ENCODE measurements around the gene SORL1-AS1.

The SORL1-AS1 gene

GRCh38 chr11:121441521-121441920, 11.2 kb downstream of the SORL1-AS1 start:
- H3K27me3 Mint-ChIP-seq: no peaks in the 10 kb centered on the region
- H3K4me3 Mint-ChIP-seq: no peak overlapping the region
- peaks cover 39% of the 10 kb centered on the region for H3K4me1 Mint-ChIP-seq

GRCh38 chr11:121439759-121440158, 13.0 kb downstream of the SORL1-AS1 start:
- H3K9me3 Mint-ChIP-seq: peaks cover 4% of the 10 kb centered on the region
- no peak for DNase-seq
- H3K27me3 Mint-ChIP-seq: no peaks in the 10 kb centered on the region
- H3K27ac Mint-ChIP-seq: no peak overlapping the region
- H3K36me3 Mint-ChIP-seq (ENCODE audit: low read depth): peaks cover 11% of the 10 kb centered on the region
- H3K4me3 Mint-ChIP-seq: no peak overlapping the region
- intact Hi-C loops (cut with micrococcal nuclease): no loop called here
- H3K4me1 Mint-ChIP-seq: peaks cover 30% of the 10 kb centered on the region

More at GRCh38 chr11:121441521-121441920, 11.2 kb downstream of the SORL1-AS1 start:
- intact Hi-C loops (cut with micrococcal nuclease): no loop called here
- no peak overlapping the region for H3K27ac Mint-ChIP-seq
- H3K36me3 Mint-ChIP-seq (ENCODE audit: low read depth): peaks cover 18% of the 10 kb centered on the region
- H3K9me3 Mint-ChIP-seq: peaks cover 4% of the 10 kb centered on the region
- DNase-seq: no peak

- no peak for DNase-seq
- peaks cover 4% of the 10 kb centered on the region for H3K9me3 Mint-ChIP-seq
- no peak overlapping the region for H3K4me3 Mint-ChIP-seq
These were observed 13.4 kb downstream of the SORL1-AS1 start for GRCh38 chr11:121439337-121439736.

GRCh38 chr11:121437686-121438078, 15.1 kb downstream of the SORL1-AS1 start:
- Mint-ChIP-seq H3K4me3 (no peak overlapping the region), H3K4me1 (peaks cover 22% of the 10 kb centered on the region), H3K36me3 (ENCODE audit: low read depth) (peaks cover 7% of the 10 kb centered on the region), H3K27ac (peak overlapping the region; percentile 0), H3K9me3 (peaks cover 4% of the 10 kb centered on the region), H3K27me3 (no peaks in the 10 kb centered on the region)
- intact Hi-C loops (cut with micrococcal nuclease): no loop called here
- no peak for DNase-seq

More at GRCh38 chr11:121439337-121439736, 13.4 kb downstream of the SORL1-AS1 start:
- no peak overlapping the region for H3K27ac Mint-ChIP-seq
- peaks cover 27% of the 10 kb centered on the region for H3K4me1 Mint-ChIP-seq
- intact Hi-C loops (cut with micrococcal nuclease): no loop called here
- H3K36me3 Mint-ChIP-seq (ENCODE audit: low read depth): peaks cover 9% of the 10 kb centered on the region
- H3K27me3 Mint-ChIP-seq: no peaks in the 10 kb centered on the region

GRCh38 chr11:121437018-121437685, 15.6 kb downstream of the SORL1-AS1 start:
- H3K27ac Mint-ChIP-seq: peak overlapping the region; percentile 0
- H3K9me3 Mint-ChIP-seq: peaks cover 4% of the 10 kb centered on the region
- no peak overlapping the region for H3K4me3 Mint-ChIP-seq
- H3K36me3 Mint-ChIP-seq (ENCODE audit: low read depth): peaks cover 7% of the 10 kb centered on the region
- intact Hi-C loops (cut with micrococcal nuclease): no loop called here
- no peaks in the 10 kb centered on the region for H3K27me3 Mint-ChIP-seq
- peaks cover 25% of the 10 kb centered on the region for H3K4me1 Mint-ChIP-seq
- no peak for DNase-seq

- Mint-ChIP-seq H3K4me3 (no peak overlapping the region), H3K36me3 (ENCODE audit: low read depth) (peaks cover 6% of the 10 kb centered on the region)
- intact Hi-C loops (cut with micrococcal nuclease): no loop called here
These were observed 16.9 kb downstream of the SORL1-AS1 start for GRCh38 chr11:121435551-121436511.

GRCh38 chr11:121435132-121435531, 17.6 kb downstream of the SORL1-AS1 start:
- Mint-ChIP-seq H3K27me3 (no peaks in the 10 kb centered on the region), H3K4me1 (peaks cover 28% of the 10 kb centered on the region), H3K9me3 (peaks cover 4% of the 10 kb centered on the region), H3K4me3 (no peak overlapping the region), H3K27ac (no peak overlapping the region), H3K36me3 (ENCODE audit: low read depth) (peaks cover 6% of the 10 kb centered on the region)
- no peak for DNase-seq
- intact Hi-C loops (cut with micrococcal nuclease): no loop called here

More at GRCh38 chr11:121435551-121436511, 16.9 kb downstream of the SORL1-AS1 start:
- peaks cover 31% of the 10 kb centered on the region for H3K4me1 Mint-ChIP-seq
- H3K27ac Mint-ChIP-seq: no peak overlapping the region
- no peaks in the 10 kb centered on the region for H3K27me3 Mint-ChIP-seq
- peaks cover 4% of the 10 kb centered on the region for H3K9me3 Mint-ChIP-seq
- DNase-seq: no peak

- H3K4me1 Mint-ChIP-seq: peaks cover 18% of the 10 kb centered on the region
- peaks cover 1% of the 10 kb centered on the region for H3K36me3 Mint-ChIP-seq (ENCODE audit: low read depth)
- intact Hi-C loops (cut with micrococcal nuclease): loop anchor here (1.0 kb wide), 2 partner anchors 17 to 32 kb away; no protein-coding TSS in a partner anchor
- H3K4me3 Mint-ChIP-seq: no peak overlapping the region
- peaks cover 2% of the 10 kb centered on the region for H3K27me3 Mint-ChIP-seq
- peak overlapping the region; percentile 63 for H3K27ac Mint-ChIP-seq
- no peak for DNase-seq
- H3K9me3 Mint-ChIP-seq: no peaks in the 10 kb centered on the region
These were observed 20.8 kb downstream of the SORL1-AS1 start for GRCh38 chr11:121431820-121432526.

- no peak overlapping the region for H3K27ac Mint-ChIP-seq
- peaks cover 2% of the 10 kb centered on the region for H3K27me3 Mint-ChIP-seq
- intact Hi-C loops (cut with micrococcal nuclease): no loop called here
- H3K9me3 Mint-ChIP-seq: peaks cover 6% of the 10 kb centered on the region
- no peak overlapping the region for H3K4me3 Mint-ChIP-seq
- peaks cover 7% of the 10 kb centered on the region for H3K36me3 Mint-ChIP-seq (ENCODE audit: low read depth)
- H3K4me1 Mint-ChIP-seq: peaks cover 13% of the 10 kb centered on the region
- no peak for DNase-seq
These were observed 23.2 kb downstream of the SORL1-AS1 start for GRCh38 chr11:121429556-121429955.

- H3K27me3 Mint-ChIP-seq: peaks cover 2% of the 10 kb centered on the region
- peak overlapping the region; percentile 30 for H3K4me3 Mint-ChIP-seq
These were observed 25.4 kb downstream of the SORL1-AS1 start for GRCh38 chr11:121427400-121427744.

GRCh38 chr11:121426476-121427399, 26.0 kb downstream of the SORL1-AS1 start:
- peak; percentile 82 for DNase-seq
- Mint-ChIP-seq H3K36me3 (ENCODE audit: low read depth) (peaks cover 8% of the 10 kb centered on the region), H3K27me3 (peaks cover 2% of the 10 kb centered on the region), H3K27ac (no peak overlapping the region), H3K4me1 (peaks cover 24% of the 10 kb centered on the region), H3K9me3 (peaks cover 9% of the 10 kb centered on the region), H3K4me3 (peak overlapping the region; percentile 67)
- intact Hi-C loops (cut with micrococcal nuclease): no loop called here

More at GRCh38 chr11:121427400-121427744, 25.4 kb downstream of the SORL1-AS1 start:
- Mint-ChIP-seq H3K4me1 (peaks cover 24% of the 10 kb centered on the region), H3K36me3 (ENCODE audit: low read depth) (peaks cover 8% of the 10 kb centered on the region), H3K27ac (no peak overlapping the region), H3K9me3 (peaks cover 9% of the 10 kb centered on the region)
- DNase-seq: no peak
- intact Hi-C loops (cut with micrococcal nuclease): no loop called here

GRCh38 chr11:121425828-121426227, 26.9 kb downstream of the SORL1-AS1 start:
- Mint-ChIP-seq H3K27ac (no peak overlapping the region), H3K4me1 (peaks cover 29% of the 10 kb centered on the region), H3K36me3 (ENCODE audit: low read depth) (peaks cover 8% of the 10 kb centered on the region), H3K9me3 (peaks cover 9% of the 10 kb centered on the region), H3K4me3 (no peak overlapping the region), H3K27me3 (peaks cover 2% of the 10 kb centered on the region)
- DNase-seq: no peak
- intact Hi-C loops (cut with micrococcal nuclease): no loop called here

GRCh38 chr11:121422675-121423074, 30.1 kb downstream of the SORL1-AS1 start:
- peak; percentile 64 for DNase-seq
- H3K4me1 Mint-ChIP-seq: peaks cover 50% of the 10 kb centered on the region
- no peaks in the 10 kb centered on the region for H3K27me3 Mint-ChIP-seq
- H3K4me3 Mint-ChIP-seq: peak overlapping the region; percentile 37
- peaks cover 8% of the 10 kb centered on the region for H3K36me3 Mint-ChIP-seq (ENCODE audit: low read depth)
- H3K9me3 Mint-ChIP-seq: peaks cover 9% of the 10 kb centered on the region
- intact Hi-C loops (cut with micrococcal nuclease): loop anchor here (5.0 kb wide), 1 partner anchor 95 kb away; no protein-coding TSS in a partner anchor
- H3K27ac Mint-ChIP-seq: no peak overlapping the region
